ENCODE measurements around the gene INTS2. TPM values are rescaled to one million over a fixed set of nuclear protein-coding genes. Genes with fewer than 3 reads are reported as not detected.
"Not testable (repeated sequence)": the region's sequence is repeated elsewhere in the genome, so short reads cannot be mapped to it uniquely, and the experiment has no call there.

INTS2 gene
- total RNA-seq, 4 donors from 2014 or later = 8.3 to 17.8 (median 13.0) TPM

DNA sequence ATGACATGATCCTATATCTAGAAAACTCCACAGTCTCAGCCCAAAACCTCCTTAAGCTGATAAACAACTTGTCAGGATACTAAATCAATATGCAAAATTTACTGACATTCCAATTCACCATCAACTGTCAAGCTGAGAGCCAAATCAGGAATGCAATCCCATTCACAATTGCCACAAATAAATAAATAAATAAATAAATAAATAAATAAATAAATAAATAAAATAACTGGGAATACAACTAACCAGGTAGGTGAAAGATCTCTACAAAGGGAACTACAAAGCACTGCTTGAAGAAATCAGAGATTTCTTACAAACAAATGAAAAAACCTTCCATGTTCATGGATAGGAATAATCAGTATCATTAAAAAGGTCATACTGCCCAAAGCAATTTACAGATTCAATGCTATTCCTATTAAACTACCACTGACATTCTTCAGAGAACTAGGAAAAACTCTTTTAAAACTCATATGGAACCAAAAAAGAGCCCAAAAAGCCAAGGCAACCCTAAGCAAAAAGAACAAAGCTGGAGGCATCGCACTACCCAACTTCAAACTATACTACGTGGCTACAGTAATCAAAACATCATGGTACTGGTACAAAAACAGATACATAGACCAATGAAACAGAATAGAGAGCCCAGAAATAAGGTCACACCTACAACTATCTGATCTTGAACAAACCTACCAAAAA, 102.2 kb downstream of the INTS2 start:
- Histone ChIP-seq H3K4me3 (no peak overlapping the region), H3K36me3 (no peaks in the 10 kb centered on the region), H3K27me3 (no peaks in the 10 kb centered on the region), H3K9me3 (no peaks in the 10 kb centered on the region), H3K27ac (no peak overlapping the region), H3K4me1 (no peaks in the 10 kb centered on the region)
- no peak for DNase-seq (ENCODE audit: low spot score in 2 of 2)
- TF ChIP-seq, protein P1, sequence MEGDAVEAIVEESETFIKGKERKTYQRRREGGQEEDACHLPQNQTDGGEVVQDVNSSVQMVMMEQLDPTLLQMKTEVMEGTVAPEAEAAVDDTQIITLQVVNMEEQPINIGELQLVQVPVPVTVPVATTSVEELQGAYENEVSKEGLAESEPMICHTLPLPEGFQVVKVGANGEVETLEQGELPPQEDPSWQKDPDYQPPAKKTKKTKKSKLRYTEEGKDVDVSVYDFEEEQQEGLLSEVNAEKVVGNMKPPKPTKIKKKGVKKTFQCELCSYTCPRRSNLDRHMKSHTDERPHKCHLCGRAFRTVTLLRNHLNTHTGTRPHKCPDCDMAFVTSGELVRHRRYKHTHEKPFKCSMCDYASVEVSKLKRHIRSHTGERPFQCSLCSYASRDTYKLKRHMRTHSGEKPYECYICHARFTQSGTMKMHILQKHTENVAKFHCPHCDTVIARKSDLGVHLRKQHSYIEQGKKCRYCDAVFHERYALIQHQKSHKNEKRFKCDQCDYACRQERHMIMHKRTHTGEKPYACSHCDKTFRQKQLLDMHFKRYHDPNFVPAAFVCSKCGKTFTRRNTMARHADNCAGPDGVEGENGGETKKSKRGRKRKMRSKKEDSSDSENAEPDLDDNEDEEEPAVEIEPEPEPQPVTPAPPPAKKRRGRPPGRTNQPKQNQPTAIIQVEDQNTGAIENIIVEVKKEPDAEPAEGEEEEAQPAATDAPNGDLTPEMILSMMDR (IDR thresholded peaks at IDR 0.05) = no peak
- no peak for TF ChIP-seq EP300 (IDR thresholded peaks at IDR 0.05)
- TF ChIP-seq POLR2AphosphoS5 (IDR thresholded peaks at IDR 0.05) = no peak
- no peak for TF ChIP-seq POLR2A (IDR thresholded peaks at IDR 0.05)
- 94% methylated on average over 2 of the region's 2 CpGs for WGBS

DNA sequence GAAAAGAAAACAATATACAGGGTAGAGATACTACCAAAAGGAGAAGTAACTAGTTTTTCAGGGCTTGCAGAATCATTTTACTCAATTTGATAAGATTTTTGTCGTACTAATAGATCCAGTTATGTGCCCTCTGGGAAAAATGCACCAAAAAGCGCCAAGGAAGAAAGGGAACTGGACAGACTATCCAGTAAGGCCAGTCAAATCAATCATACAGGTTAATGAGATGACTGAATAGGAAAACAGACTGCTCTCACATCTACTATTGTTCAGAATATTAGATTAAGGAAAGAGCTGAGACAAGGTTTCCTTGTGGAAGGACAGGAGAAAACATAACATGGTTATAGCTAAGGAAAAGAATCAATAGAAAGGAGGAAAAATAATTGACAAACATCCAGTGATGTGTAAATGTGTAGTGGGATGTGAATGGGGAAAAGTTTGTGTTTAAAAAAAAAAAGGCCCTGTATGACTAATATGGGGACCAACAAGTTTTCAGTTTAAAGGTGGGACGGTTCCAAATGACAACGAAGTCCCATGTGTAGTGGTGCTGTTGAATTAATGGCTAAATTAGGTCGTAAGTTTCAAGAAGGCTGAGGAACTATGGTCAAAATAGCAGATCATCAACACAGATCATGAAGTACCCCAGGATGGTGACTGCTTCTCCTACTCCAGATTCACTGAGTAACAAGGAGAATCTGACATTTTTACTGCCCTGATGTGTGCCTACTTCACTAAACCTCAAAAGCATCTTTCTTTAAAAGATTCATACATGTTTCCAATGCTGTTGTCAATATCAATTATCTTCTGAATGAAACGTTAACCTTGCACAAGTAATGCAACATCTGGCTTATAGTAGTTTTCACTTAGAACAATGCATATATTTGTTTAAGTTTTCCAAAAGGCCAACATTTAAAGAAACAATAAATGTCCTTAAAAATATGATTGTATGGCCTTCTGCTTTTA, 105.2 kb downstream of the INTS2 start:
- Histone ChIP-seq H3K27me3 (no peaks in the 10 kb centered on the region), H3K36me3 (no peaks in the 10 kb centered on the region), H3K4me3 (no peak overlapping the region), H3K4me1 (no peaks in the 10 kb centered on the region), H3K9me3 (no peaks in the 10 kb centered on the region), H3K27ac (no peak overlapping the region)
- 90% methylated on average over 6 of the region's 6 CpGs for WGBS
- DNase-seq (ENCODE audit: low spot score in 2 of 2) = no peak
- TF ChIP-seq POLR2A (IDR thresholded peaks at IDR 0.05) = no peak
- no peak for TF ChIP-seq EP300 (IDR thresholded peaks at IDR 0.05)
- TF ChIP-seq, protein P1 (IDR thresholded peaks at IDR 0.05) = no peak
- no peak for TF ChIP-seq POLR2AphosphoS5 (IDR thresholded peaks at IDR 0.05)

DNA sequence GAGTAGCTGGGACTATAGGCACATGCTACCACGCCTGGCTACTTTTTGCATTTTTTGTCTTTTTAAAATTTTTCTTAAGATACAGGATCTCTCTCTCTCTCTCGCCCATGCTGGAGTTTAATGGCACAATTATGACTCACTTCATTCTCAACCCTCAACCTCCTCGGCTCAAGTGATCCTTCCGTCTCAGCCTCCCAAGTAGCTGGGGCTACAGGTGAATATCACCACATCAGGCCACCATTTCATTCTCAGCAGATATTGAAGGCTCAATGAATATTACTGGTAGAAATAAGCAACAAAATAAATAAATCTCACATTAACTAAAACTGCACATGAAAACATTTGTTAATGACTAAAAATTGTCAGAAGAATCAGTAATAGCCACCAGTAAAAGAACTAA, 106.1 kb downstream of the INTS2 start:
- 89% methylated on average over 4 of the region's 4 CpGs for whole genome bisulfite sequencing

DNA sequence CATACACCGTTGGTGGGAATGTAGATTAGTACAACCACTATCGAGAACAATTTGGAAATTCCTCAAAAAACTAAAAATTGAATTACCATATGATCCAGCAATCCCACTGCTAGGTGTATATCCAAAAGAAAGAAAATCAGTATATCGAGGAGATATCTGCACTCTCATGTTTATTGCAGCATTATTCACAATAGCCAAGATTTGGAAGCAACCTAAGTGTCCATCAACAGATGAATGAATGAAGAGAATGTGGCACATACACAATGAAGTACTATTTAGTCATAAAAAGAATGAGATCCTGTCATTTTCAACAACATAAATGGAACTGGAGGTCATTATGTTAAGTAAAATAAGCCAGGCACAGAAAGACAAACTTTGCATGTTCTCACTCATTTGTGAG, 108.5 kb downstream of the INTS2 start:
- H3K27ac ChIP-seq; H3K36me3 ChIP-seq; DNase-seq (ENCODE audit: low spot score in 2 of 2); H3K4me3 ChIP-seq; H3K9me3 ChIP-seq; H3K4me1 ChIP-seq; H3K27me3 ChIP-seq: not testable (repeated sequence)
- WGBS = 93% methylated on average over 3 of the region's 3 CpGs

More for the DNA sequence above, 106.1 kb downstream of the INTS2 start:
- no peak for DNase-seq (ENCODE audit: low spot score in 2 of 2)
- H3K27me3 ChIP-seq = no peaks in the 10 kb centered on the region
- no peak overlapping the region for H3K27ac ChIP-seq
- no peaks in the 10 kb centered on the region for H3K4me1 ChIP-seq
- no peak for TF ChIP-seq POLR2AphosphoS5 (IDR thresholded peaks at IDR 0.05)
- no peak for TF ChIP-seq EP300 (IDR thresholded peaks at IDR 0.05)
- TF ChIP-seq, protein P1 (IDR thresholded peaks at IDR 0.05) = no peak
- TF ChIP-seq POLR2A (IDR thresholded peaks at IDR 0.05) = no peak
- H3K4me3 ChIP-seq = no peak overlapping the region
- no peaks in the 10 kb centered on the region for H3K36me3 ChIP-seq
- H3K9me3 ChIP-seq = no peaks in the 10 kb centered on the region

DNA sequence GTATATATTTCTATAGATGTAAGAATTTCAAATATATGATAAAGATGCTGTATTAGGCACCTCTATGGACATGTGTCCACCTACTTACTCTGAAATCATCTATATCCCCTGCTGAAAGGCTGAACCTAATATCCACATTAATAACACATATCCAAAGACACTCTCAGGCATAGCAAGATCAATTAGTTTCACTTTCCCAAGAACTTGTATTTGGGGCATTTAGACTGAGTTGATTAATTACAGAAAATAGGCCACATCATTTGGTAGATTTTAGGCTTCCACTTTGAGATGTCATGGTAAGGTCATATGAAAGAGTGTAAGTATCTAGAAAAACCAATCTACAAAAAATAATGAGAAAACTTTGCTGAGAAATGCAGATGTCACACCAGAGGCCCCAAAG, 109.6 kb downstream of the INTS2 start:
- no peak for DNase-seq (ENCODE audit: low spot score in 2 of 2)
- H3K4me3 ChIP-seq = no peak overlapping the region
- no peaks in the 10 kb centered on the region for H3K9me3 ChIP-seq
- H3K4me1 ChIP-seq = no peaks in the 10 kb centered on the region
- TF ChIP-seq, protein P1 (IDR thresholded peaks at IDR 0.05) = no peak
- TF ChIP-seq POLR2A (IDR thresholded peaks at IDR 0.05) (no peak), POLR2AphosphoS5 (IDR thresholded peaks at IDR 0.05) (no peak), EP300 (IDR thresholded peaks at IDR 0.05) (no peak)
- H3K36me3 ChIP-seq = no peaks in the 10 kb centered on the region
- no peak overlapping the region for H3K27ac ChIP-seq
- H3K27me3 ChIP-seq = no peaks in the 10 kb centered on the region

All from suprapubic skin (tissue), 4 donors.